Measurements from ENCODE around the gene TIMM8A.
"Not testable (repeated sequence)": the region's sequence is repeated elsewhere in the genome, so short reads cannot be mapped to it uniquely, and the experiment has no call there.

The TIMM8A gene

DNA sequence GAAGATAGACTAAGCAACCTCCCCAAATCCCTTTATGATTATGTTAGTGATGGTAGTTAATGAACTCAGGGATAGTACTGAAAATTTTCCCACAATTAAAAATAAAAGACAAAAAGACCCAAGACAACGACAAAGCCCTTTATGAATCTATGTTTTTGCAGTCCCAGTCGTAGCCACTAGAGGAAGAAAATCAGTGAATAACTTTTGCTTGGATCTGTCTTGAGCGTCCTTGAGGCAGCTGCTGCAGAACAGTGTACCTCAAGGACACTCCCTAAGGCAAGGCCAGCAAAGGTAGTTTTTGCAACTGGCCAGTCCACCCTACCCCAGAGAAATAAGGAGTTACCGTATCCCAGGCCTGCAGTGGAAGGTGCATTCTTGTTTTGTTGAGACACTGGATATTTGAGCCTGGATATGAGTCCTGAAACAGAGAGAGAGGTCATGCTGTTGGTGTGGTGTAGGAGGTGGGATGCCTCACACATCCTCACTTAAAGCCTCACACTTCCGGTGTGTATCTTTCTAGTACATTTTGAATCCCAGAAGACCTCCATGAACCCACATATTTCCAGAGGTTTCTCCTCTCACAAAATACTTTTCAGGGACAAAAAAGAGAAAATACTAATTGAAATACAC lies 8.7 kb upstream of the TIMM8A start:
- no peak for DNase-seq

- DNase-seq = no peak
These were observed 636 bp upstream of the TIMM8A start for GRCh38 chrX:101349193-101349562.

DNA sequence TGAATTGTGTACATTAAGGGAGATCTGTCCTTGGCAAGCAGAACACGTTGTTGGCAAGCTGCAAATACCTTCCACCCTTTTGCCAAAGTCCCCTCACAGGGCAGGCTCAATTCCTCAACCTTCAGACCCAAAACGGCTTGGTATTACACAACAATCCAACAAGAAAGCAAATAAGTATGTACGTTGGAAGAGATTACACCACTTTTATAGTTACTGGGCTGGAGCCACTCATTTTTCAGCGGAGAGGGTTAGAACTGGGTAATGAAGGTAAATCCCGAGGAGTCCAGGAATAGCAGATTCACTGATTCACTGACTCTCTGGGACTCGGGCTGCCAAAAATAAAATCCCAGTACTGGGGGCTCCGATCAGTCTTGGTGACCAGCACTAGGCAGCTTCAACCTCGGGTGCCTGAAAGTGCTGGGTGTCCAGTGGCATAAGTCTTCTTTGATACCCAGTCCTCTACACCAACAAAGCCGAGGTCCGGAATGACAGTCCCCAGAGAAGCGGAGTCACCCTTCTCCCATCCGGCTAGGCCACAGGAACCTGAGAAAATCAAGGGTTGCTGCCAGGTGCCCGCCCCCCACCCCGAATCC lies 587 bp downstream of the TIMM8A start:
- DNase-seq = no peak

DNA sequence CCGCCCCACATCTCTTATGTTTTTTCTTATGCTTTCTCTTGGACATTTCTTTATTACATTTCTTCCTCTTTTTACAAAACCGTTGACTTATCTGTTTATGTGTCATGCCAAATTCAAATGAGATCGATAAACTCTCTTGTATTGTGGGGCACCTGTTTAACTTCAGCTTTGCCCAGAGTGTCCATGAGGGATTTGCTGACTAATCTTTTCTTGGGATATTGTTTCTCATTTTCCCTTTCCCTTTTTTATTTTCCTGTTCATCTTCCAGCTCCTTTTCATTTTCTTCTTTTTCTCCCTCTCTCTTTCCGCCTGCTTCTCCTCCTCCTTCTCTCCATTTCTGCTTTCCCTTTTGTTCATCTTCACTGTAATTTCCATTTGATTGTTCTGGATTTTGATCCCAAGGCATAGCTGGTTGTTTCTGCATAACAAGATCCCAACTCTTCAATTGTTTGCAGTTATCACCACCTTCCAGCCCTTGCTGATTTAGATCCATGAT lies 10.7 kb downstream of the TIMM8A start:
- no peak for DNase-seq

GRCh38 chrX:101334310-101334709 lies 14.2 kb downstream of the TIMM8A start:
- DNase-seq = not testable (repeated sequence)

- DNase-seq = not testable (repeated sequence)
These were observed 21.9 kb downstream of the TIMM8A start for GRCh38 chrX:101326600-101326999.

- no peak for DNase-seq
These were observed 44.8 kb downstream of the TIMM8A start for GRCh38 chrX:101303790-101304189.

All from activated T-cell treated with anti-CD3 and anti-CD28 coated beads, Interleukin-2, amount 50 U/mL, for 1 hour (primary cell).